Prostate gland (tissue), 1 donor: Measurements from ENCODE around the gene HOOK2.

Experiments used
- POLR2A ChIP-seq: fragments of 450-650 bp; IDR thresholded peaks from one replicate; pipeline ENCODE4 v1.6.1; 2016; ENCODE audit warnings: antibody characterized with exemption, mild to moderate bottlenecking
- POLR2AphosphoS5 ChIP-seq: sonication (generic); formaldehyde crosslinking; IDR thresholded peaks from one replicate; pipeline ENCODE4 v1.6.1; 2017; ENCODE audit warnings: antibody characterized with exemption

DNA sequence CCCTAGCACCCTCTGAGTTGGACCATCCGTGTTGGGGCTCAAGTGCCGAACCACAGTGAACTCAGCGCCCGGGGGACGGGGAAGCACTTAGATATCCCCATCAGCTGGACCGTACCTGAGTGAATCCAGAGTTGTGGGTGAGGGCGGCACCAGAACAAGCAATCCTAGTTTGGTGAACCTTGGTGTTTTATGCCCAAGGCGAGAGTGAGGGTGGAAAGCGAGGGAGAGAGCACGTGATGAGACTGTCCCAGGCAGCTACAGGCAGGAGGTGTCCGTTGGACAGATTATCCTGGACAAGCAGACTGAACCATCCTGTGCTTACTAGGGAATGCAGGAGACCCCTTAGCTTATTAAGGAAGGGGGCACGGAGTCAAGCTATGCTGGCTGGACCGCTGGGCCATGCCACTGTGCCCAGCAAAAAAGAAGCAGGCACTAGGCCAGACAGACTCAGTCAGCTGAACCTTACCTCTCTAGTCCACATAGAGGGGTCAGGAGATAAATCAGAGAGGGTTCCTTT is 37.5 kb downstream of the HOOK2 start:
- TF ChIP-seq POLR2AphosphoS5 = no peak
- no peak for TF ChIP-seq POLR2A
